PC-9 (cell line): ENCODE measurements around the gene PLD5. TPM values are rescaled to one million over a fixed set of nuclear protein-coding genes. Genes with fewer than 3 reads are reported as not detected.

Source experiments
- BruUV-seq: library from RNA; stranded (reverse); fragments of 400-500 nt; replicated peaks from 2 replicates; lab custom pipeline; 2021; lab: Mats Ljungman, UMichigan
- CTCF ChIA-PET: fragments of 300-600 bp; sonication (Branson Sonifier 250); formaldehyde crosslinking; loops from one replicate; lab custom pipeline; 2022; ENCODE audit warnings: antibody characterized with exemption; lab: Charles Lee
- POLR2A ChIA-PET: fragments of 300-600 bp; sonication (Branson Sonifier 250); formaldehyde crosslinking; loops from one replicate; lab custom pipeline; 2022; ENCODE audit warnings: antibody characterized with exemption; ENCODE audit not compliant: unreplicated experiment; lab: Charles Lee
- DNase-seq, 2 experiments: peaks; one replicate each; pipeline versions ENCODE4 v3.0.0 to v3.0.0-alpha.2; 2015 to 2022; ENCODE audit warnings: mixed read lengths in 1 of 2
- H2AFZ ChIP-seq: fragments of 200-600 bp; sonication (generic); 2 replicates; pipeline ENCODE4 v1.8.1; 2017; ENCODE audit warnings: antibody characterized with exemption
- H3F3A ChIP-seq: fragments of 200-600 bp; sonication (generic); 2 replicates; pipeline ENCODE4 v1.8.1; 2017; ENCODE audit warnings: antibody characterized with exemption, mild to moderate bottlenecking, low read depth; ENCODE audit not compliant: insufficient read depth
- H3K27ac ChIP-seq: fragments of 200-600 bp; sonication (generic); 2 replicates; pipeline ENCODE4 v1.6.1; 2016; ENCODE audit warnings: mixed run types
- H3K27me3 ChIP-seq: fragments of 200-600 bp; sonication (generic); 2 replicates; pipeline ENCODE4 v1.6.1; 2016; ENCODE audit warnings: low read depth, mixed run types; ENCODE audit not compliant: insufficient read depth
- H3K36me3 ChIP-seq: fragments of 200-600 bp; sonication (generic); 2 replicates; pipeline ENCODE4 v1.6.1; 2016; ENCODE audit warnings: low read depth, mixed run types
- H3K4me1 ChIP-seq: fragments of 200-600 bp; sonication (generic); replicated peaks from 2 replicates; pipeline ENCODE4 v1.6.1; 2016; ENCODE audit warnings: mixed run types; ENCODE audit not compliant: insufficient read depth
- H3K4me2 ChIP-seq: fragments of 200-600 bp; sonication (generic); 2 replicates; pipeline ENCODE4 v1.6.1; 2017; ENCODE audit warnings: mixed run types
- H3K4me3 ChIP-seq: fragments of 200-600 bp; sonication (generic); 2 replicates; pipeline ENCODE4 v1.6.1; 2016; ENCODE audit warnings: mixed run types
- H3K79me2 ChIP-seq: fragments of 200-600 bp; sonication (generic); 2 replicates; pipeline ENCODE4 v1.6.1; 2017; ENCODE audit warnings: low read depth, mixed run types
- H3K9me2 ChIP-seq: fragments of 200-600 bp; sonication (generic); 2 replicates; pipeline ENCODE4 v1.8.1; 2017; ENCODE audit warnings: mild to moderate bottlenecking; ENCODE audit not compliant: insufficient read depth
- H3K9me3 ChIP-seq: fragments of 200-600 bp; sonication (generic); 2 replicates; pipeline ENCODE4 v1.8.1; 2016; ENCODE audit warnings: low read depth; ENCODE audit not compliant: insufficient read depth
- H4K20me1 ChIP-seq: fragments of 200-600 bp; sonication (generic); 2 replicates; pipeline ENCODE4 v1.8.1; 2017; ENCODE audit not compliant: insufficient read depth
- EZH2 ChIP-seq: fragments of 200-600 bp; sonication (generic); IDR thresholded peaks from 2 replicates; pipeline ENCODE4 v1.8.0; 2017; ENCODE audit warnings: antibody characterized with exemption, low read depth
- intact Hi-C: fragments of 100-400 bp; cut with micrococcal nuclease; formaldehyde crosslinking; loops from one replicate; pipeline ENCODE4 v1.10.0; 2022; ENCODE audit not compliant: unreplicated experiment
- total RNA-seq: library from RNA; stranded (reverse); gene quantifications from 2 replicates; pipeline ENCODE4 v1.2.3, GENCODE V29; 2021
- TF ChIP-seq, protein P1 (sequence below): fragments of 200-600 bp; sonication (generic); conservative IDR thresholded peaks from 2 replicates; pipeline ENCODE4 v1.6.1; 2017; ENCODE audit warnings: mixed run types, antibody characterized with exemption, mild to moderate bottlenecking, moderate library complexity

The PLD5 gene
- total RNA-seq, 1 experiment from 2014 or later, result not detected

- H3K9me2 ChIP-seq, result no peaks in the 10 kb centered on the region
- H2AFZ ChIP-seq, result no peak overlapping the region
- H3K4me1 ChIP-seq, result no peaks in the 10 kb centered on the region
- H3F3A ChIP-seq, result no peaks in the 10 kb centered on the region
- H3K27ac ChIP-seq, result no peak overlapping the region
- H3K4me2 ChIP-seq, result no peak overlapping the region; the same call in 1 of the 2 replicates
- H3K79me2 ChIP-seq, result no peaks in the 10 kb centered on the region
- peaks cover 11% of the 10 kb centered on the region; the same call in 1 of the 2 replicates for H3K27me3 ChIP-seq
- intact Hi-C loops, result no loop called here
- no peaks in the 10 kb centered on the region for H4K20me1 ChIP-seq
- DNase-seq, result no peak
- TF ChIP-seq, protein P1, sequence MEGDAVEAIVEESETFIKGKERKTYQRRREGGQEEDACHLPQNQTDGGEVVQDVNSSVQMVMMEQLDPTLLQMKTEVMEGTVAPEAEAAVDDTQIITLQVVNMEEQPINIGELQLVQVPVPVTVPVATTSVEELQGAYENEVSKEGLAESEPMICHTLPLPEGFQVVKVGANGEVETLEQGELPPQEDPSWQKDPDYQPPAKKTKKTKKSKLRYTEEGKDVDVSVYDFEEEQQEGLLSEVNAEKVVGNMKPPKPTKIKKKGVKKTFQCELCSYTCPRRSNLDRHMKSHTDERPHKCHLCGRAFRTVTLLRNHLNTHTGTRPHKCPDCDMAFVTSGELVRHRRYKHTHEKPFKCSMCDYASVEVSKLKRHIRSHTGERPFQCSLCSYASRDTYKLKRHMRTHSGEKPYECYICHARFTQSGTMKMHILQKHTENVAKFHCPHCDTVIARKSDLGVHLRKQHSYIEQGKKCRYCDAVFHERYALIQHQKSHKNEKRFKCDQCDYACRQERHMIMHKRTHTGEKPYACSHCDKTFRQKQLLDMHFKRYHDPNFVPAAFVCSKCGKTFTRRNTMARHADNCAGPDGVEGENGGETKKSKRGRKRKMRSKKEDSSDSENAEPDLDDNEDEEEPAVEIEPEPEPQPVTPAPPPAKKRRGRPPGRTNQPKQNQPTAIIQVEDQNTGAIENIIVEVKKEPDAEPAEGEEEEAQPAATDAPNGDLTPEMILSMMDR, result no peak
- no peak for TF ChIP-seq EZH2
- H3K9me3 ChIP-seq, result no peaks in the 10 kb centered on the region
- ChIA-PET CTCF (no interaction called here), POLR2A (no interaction called here)
- no TSS peak for BruUV-seq
- H3K36me3 ChIP-seq, result no peaks in the 10 kb centered on the region
- H3K4me3 ChIP-seq, result no peak overlapping the region
Observed at GRCh38 chr1:242139442-242139841, 385.1 kb downstream of the PLD5 start.

DNA sequence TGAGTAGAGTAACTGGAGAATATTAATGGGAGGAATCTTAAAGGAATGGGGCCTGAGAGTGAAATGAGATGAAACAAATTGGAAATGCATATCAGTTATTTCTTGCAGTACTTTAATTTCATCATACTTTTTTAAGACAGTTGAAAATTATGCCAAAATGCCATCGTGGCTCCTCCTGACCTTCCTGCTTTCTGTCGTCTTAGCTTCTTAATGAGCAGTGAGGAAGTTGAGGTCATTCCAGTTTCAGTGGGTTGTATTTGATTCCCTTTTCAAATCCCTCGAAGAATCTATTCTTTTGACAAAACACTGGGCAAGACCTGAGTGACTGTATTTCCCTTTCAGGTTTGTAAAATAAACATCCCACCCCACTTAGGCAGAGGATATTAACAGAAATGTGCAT is 390.7 kb downstream of the PLD5 start:
- no peak for DNase-seq
- H3K79me2 ChIP-seq, result no peaks in the 10 kb centered on the region
- H3K4me1 ChIP-seq, result no peaks in the 10 kb centered on the region
- no peak overlapping the region for H3K4me3 ChIP-seq
- intact Hi-C loops, result loop anchor here (5.0 kb wide), 1 partner anchor 111 kb away; no protein-coding TSS in a partner anchor
- H3K27ac ChIP-seq, result no peak overlapping the region
- peaks cover 8% of the 10 kb centered on the region; the same call in 1 of the 2 replicates for H3K27me3 ChIP-seq
- no peak overlapping the region for H3K4me2 ChIP-seq
- no peaks in the 10 kb centered on the region for H3K9me2 ChIP-seq
- POLR2A ChIA-PET, result no interaction called here
- H2AFZ ChIP-seq, result no peak overlapping the region
- no peaks in the 10 kb centered on the region for H3K9me3 ChIP-seq
- CTCF ChIA-PET, result no interaction called here
- H4K20me1 ChIP-seq, result no peaks in the 10 kb centered on the region
- H3K36me3 ChIP-seq, result no peaks in the 10 kb centered on the region
- no peak for TF ChIP-seq EZH2
- TF ChIP-seq, protein P1, result no peak
- no peaks in the 10 kb centered on the region for H3F3A ChIP-seq
- no TSS peak for BruUV-seq

DNA sequence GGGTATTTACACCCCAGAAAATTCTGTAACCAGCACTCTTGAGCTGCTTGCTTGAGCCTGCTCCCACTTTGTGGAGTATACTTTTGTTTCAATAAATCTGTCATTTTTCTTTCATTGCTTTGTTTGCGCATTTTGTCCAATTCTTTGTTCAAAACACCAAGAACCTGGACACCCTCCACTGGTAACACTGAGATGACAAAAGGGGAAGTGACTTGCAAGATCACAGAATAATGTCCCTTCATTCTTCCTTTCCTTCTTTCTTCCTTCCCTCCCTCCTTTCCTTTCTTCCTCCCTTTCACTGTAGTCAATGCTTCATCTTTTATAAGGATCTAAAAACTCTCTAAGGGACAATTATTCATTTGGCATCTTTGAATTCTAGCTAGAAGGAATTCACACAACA is 391.1 kb downstream of the PLD5 start:
- no TSS peak for BruUV-seq

More for the DNA sequence above, 391.1 kb downstream of the PLD5 start:
- H3F3A ChIP-seq, result no peaks in the 10 kb centered on the region
- no peak for TF ChIP-seq EZH2
- TF ChIP-seq, protein P1, result no peak
- no peaks in the 10 kb centered on the region for H3K4me1 ChIP-seq
- H3K79me2 ChIP-seq, result no peaks in the 10 kb centered on the region
- H3K27me3 ChIP-seq, result peaks cover 5% of the 10 kb centered on the region; the same call in 1 of the 2 replicates
- no peaks in the 10 kb centered on the region for H3K9me3 ChIP-seq
- POLR2A ChIA-PET, result no interaction called here
- H4K20me1 ChIP-seq, result no peaks in the 10 kb centered on the region
- no peak overlapping the region for H3K27ac ChIP-seq
- intact Hi-C loops, result loop anchor here (5.0 kb wide), 1 partner anchor 111 kb away; no protein-coding TSS in a partner anchor
- DNase-seq, result no peak
- no peak overlapping the region for H3K4me2 ChIP-seq
- no peaks in the 10 kb centered on the region for H3K36me3 ChIP-seq
- H3K9me2 ChIP-seq, result no peaks in the 10 kb centered on the region
- no peak overlapping the region for H2AFZ ChIP-seq
- no peak overlapping the region for H3K4me3 ChIP-seq
- CTCF ChIA-PET, result no interaction called here
